LNCaP clone FGC (cell line): ENCODE measurements around the gene NES.

Source experiments
- DNase-seq: peaks from one replicate; pipeline ENCODE4 v3.0.0-alpha.2; 2011; ENCODE audit warnings: low read depth
- H3K4me3 ChIP-seq: 2 replicates; pipeline ENCODE4 v1.5.1; 2011; ENCODE audit warnings: mild to moderate bottlenecking, low read depth, low read length, control low read depth
- TF ChIP-seq, protein P1 (sequence below): IDR thresholded peaks from 2 replicates; pipeline ENCODE4 v1.5.1; 2012; ENCODE audit warnings: mild to moderate bottlenecking; ENCODE audit not compliant: control insufficient read depth, insufficient read depth; ENCODE audit errors: extremely low read depth

The NES gene

DNA sequence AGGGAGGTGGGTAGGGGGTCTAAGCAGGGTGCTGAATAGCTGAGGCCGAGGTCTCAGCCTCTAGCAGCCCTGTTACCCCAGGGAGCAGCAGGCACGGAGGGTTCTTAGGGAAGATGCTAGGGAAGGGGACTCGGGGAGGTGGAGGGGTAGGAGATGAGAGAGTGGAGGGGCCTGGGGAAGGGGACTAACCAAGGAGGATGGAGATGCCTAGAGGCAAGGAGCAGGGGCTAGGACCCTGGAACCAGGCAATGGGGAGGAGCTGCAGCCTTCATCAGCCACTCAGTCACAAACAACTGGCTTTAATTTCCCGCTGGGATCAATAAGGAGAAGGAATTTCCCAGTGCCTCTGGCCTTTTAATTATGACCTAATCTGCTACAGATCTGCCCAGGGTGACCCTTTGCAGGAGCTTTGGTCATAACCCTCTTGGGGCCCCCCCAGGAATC, 31.0 kb upstream of the NES start:
- no peak for DNase-seq
- H3K4me3 ChIP-seq: no peak overlapping the region
- TF ChIP-seq, protein P1, sequence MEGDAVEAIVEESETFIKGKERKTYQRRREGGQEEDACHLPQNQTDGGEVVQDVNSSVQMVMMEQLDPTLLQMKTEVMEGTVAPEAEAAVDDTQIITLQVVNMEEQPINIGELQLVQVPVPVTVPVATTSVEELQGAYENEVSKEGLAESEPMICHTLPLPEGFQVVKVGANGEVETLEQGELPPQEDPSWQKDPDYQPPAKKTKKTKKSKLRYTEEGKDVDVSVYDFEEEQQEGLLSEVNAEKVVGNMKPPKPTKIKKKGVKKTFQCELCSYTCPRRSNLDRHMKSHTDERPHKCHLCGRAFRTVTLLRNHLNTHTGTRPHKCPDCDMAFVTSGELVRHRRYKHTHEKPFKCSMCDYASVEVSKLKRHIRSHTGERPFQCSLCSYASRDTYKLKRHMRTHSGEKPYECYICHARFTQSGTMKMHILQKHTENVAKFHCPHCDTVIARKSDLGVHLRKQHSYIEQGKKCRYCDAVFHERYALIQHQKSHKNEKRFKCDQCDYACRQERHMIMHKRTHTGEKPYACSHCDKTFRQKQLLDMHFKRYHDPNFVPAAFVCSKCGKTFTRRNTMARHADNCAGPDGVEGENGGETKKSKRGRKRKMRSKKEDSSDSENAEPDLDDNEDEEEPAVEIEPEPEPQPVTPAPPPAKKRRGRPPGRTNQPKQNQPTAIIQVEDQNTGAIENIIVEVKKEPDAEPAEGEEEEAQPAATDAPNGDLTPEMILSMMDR: no peak

DNA sequence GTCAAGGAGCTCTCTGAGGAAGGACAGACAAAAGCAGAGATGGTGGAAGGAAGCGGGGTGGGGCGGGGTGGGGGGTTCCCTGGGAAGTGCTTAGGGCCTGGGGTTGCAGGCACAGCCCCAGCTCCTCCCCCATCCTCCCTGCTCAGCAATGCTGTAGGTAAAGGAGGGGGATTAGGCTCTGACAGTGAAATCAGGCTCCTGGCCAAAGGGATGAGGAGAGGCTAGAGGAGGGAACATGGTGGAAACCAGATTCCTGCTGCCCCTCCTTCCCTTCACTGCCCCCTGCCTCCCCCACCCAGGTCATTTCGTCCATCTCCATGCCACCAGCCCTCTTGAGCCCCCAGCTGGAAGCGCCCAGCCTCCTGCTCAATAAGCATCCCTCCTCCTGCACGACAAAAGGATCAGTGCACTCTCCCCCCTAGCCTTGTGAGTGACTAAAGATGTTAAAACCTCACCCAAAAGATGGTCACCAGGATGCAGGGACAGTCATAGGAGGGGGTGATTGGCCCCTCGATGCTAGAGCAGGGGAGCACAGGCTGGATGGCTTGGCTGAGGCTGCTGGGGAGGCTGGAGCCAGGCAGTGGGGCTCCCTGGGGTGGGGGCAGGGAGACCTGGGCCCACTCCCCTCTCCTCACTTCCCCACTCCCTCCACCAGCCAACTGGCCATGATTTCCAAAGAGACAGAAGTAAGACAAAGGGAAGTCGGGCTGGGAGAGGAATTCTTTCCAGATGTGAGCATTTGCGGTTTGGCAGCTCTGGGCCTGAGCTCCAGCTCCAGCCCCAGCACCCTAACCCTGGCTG, 30.4 kb upstream of the NES start:
- no peak for DNase-seq
- TF ChIP-seq, protein P1: no peak
- no peak overlapping the region for H3K4me3 ChIP-seq

DNA sequence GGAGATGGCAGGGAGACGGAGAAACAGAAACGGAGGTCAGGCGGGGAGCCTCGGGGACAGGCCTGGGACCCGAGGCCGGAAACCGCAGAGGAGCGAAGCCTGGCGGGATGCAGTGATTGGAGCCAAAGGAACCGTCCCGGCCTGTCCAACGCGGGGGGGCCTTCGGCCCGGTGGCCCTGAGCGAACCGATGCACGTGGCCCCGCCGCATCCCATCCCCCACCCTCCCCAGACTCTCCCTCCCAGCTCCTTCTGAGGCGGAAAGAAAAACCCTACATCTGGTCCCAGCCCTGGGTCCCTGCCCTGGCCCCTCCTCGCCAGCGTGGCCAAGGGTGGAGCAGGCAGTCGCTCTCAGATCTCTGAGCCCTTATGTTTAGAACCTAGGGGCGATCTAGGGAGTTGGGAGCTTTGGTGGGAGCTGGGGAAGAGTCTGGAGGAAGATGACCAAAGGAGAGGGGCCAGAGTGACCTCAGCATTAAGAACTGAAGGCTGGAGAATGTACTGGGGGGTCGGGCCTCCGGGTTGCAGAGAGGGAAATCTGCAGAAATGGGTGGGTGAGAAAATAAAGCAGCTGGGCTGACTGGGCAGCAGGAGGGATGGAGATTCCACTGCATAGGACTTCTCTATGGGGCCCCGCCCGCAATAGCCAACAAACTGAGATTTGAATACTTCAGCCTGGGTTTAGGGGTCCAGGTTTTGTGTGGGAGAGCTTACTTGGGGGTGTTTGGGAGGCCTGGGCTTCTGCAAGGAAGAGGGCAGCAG, 29.6 kb upstream of the NES start:
- H3K4me3 ChIP-seq: no peak overlapping the region
- TF ChIP-seq, protein P1: no peak
- no peak for DNase-seq

DNA sequence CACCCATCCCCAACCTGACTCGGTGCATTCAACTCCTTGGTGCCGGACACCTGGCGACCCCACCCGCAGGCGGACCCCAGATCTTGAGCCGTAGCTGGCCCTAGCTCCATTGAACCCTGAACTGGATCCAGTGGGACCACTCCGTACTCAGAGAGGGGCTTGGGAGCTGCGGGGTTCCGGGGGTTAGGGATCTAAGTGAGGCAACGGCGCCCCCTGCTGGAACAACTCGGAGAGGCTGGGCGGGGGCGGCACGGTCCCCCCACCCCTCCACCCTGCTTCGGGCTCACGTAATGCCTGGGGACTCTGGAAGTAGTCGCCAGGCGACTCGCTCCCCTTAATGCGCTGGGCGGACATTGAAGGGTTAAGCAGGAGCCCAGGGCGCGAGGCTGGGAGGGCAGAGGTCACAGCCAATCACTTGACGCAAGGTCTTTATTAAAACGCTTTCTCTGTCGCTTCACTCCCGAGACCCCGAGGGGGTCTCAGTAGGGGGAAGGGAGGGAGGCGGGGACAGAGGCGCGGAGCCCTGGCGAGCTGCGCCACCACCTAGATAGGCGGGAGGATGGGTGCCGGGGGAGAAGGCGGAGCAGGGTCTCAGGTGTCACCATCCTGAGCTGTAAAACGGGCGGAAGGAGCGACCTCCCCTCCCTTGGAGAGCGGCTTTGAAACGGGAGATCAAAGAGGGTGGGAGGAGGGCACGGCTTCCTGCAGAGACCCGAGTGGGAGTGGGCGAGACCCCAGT, 28.9 kb upstream of the NES start:
- H3K4me3 ChIP-seq: peak overlapping the region; percentile 38
- no peak for DNase-seq
- TF ChIP-seq, protein P1: peak; percentile 69

DNA sequence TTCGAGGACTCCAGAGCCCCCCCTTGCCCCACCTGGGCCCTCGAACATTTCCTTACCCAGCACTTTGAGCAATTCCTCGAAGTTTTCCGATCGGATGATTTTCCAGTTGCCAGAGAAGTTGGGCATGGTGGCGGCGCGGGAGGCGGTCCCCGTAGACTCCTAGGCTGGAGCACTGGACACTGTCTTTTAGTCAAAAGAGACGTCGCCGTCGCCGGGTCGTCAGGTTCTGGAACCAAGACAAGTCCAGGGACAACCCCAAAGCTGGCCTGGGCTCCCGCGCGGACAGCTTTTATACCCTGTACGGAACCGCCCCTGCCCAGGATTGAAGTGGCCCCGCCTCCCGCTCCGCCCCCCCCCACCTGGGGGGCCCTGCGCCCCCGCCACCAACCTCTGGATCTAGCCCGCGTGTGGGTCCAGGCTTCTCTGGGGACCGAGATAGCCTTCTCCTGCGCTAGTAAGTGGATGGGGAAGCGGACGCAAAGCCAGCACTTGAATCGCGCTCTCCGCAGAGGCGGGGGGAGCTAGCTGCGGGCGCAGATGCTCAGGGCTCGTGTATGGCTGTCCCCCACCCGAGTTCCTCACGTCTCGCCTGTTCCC, 28.2 kb upstream of the NES start, which contains the start of gene CRABP2:
Gene CRABP2, minus strand, starts transcription at position 263 of the 597 bp plus-strand sequence. Its CDS starts 137 bp downstream, at position 126.
- TF ChIP-seq, protein P1: no peak
- no peak for DNase-seq
- peak within 1 kb of the TSS; percentile 38 for H3K4me3 ChIP-seq

DNA sequence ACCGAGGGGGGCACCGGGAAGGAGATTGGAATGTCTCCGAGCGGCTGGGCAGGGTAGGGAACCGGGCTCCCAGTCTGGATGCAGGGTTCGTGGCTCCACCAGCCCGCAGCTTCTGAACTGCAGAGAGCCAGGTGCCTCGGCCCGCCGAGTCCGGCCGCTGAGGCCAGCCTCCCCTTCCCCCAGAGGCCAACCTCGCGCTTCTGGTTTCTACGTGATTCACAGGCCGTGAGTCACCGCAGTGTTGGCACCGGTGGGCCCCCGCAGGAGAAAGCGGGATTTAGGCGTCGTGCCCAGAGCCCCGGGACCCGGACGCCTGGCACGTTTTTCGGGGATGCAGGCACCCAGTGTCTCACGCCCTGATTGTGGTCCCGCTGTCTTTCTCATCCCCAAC, 27.7 kb upstream of the NES start:
- no peak for DNase-seq
- no peak overlapping the region for H3K4me3 ChIP-seq
- TF ChIP-seq, protein P1: no peak
